Neural cell (in vitro differentiated cells): Measurements from ENCODE around the gene PHLPP1.

Experiments
- CTCF ChIP-seq: fragments of 450-650 bp; IDR thresholded peaks from 2 replicates; pipeline ENCODE4 v1.5.1; 2014; ENCODE audit warnings: antibody characterized with exemption, mild to moderate bottlenecking, moderate library complexity; ENCODE audit not compliant: poor library complexity, severe bottlenecking
- EZH2 ChIP-seq: fragments of 200-600, 300-800 bp; shearing (Covaris generic), sonication (generic); IDR thresholded peaks from 2 replicates; pipeline ENCODE4 v1.6.1; 2014; ENCODE audit warnings: antibody characterized with exemption, low read length, borderline replicate concordance, mild to moderate bottlenecking; ENCODE audit not compliant: insufficient read depth, poor library complexity, severe bottlenecking
- POLR2AphosphoS5 ChIP-seq: IDR thresholded peaks from 2 replicates; pipeline ENCODE4 v1.6.1; 2012
- RAD21 ChIP-seq: fragments of 450-650 bp; conservative IDR thresholded peaks from 2 replicates; pipeline ENCODE4 v1.6.1; 2014; ENCODE audit warnings: antibody characterized with exemption, mild to moderate bottlenecking, moderate library complexity
- REST ChIP-seq: IDR thresholded peaks from 2 replicates; pipeline ENCODE4 v1.6.1; 2012; ENCODE audit warnings: borderline replicate concordance
- SMC3 ChIP-seq: fragments of 450-650 bp; conservative IDR thresholded peaks from 2 replicates; pipeline ENCODE4 v1.6.1; 2014; ENCODE audit warnings: antibody characterized with exemption, mild to moderate bottlenecking, moderate library complexity; ENCODE audit not compliant: poor library complexity
- TAF1 ChIP-seq: IDR thresholded peaks from 2 replicates; pipeline ENCODE4 v1.6.1; 2012; ENCODE audit warnings: low read depth

- TF ChIP-seq CTCF (no peak), EZH2 (no peak), REST (no peak), POLR2AphosphoS5 (no peak), RAD21 (no peak), TAF1 (no peak), SMC3 (no peak)
Measured at GRCh38 chr18:62928326-62928725, 213.0 kb downstream of the PHLPP1 start.
